Immature natural killer cell (primary cell): ENCODE results near the gene MMP23B. TPM values are rescaled to one million over a fixed set of nuclear protein-coding genes. Genes with fewer than 3 reads are reported as not detected.
A peak's percentile ranks its signal among the peaks of the same experiment; 100 is the strongest.

Experiments used
- DNase-seq, 3 donors: peaks; one replicate each; pipeline ENCODE4 v3.0.0; 2022; ENCODE audit warnings: mixed read lengths in 1 of 3
- H3K27ac Mint-ChIP-seq, 6 donors: one replicate each; pipeline ENCODE4 v1.8.0; 2020; ENCODE audit warnings: mixed read lengths in 6 of 6, mild to moderate bottlenecking in 5 of 6, inconsistent platforms in 4 of 6, moderate library complexity in 3 of 6
- H3K27me3 Mint-ChIP-seq, 3 donors: one replicate each; pipeline ENCODE4 v1.8.0; 2020 to 2021; ENCODE audit warnings: low read depth in 3 of 3, mild to moderate bottlenecking in 3 of 3, mixed read lengths in 3 of 3, moderate library complexity in 3 of 3, inconsistent platforms in 1 of 3
- H3K36me3 Mint-ChIP-seq, 3 donors: one replicate each; pipeline ENCODE4 v1.8.0; 2020; ENCODE audit warnings: mixed read lengths in 3 of 3, inconsistent platforms in 2 of 3, mild to moderate bottlenecking in 2 of 3
- H3K4me1 Mint-ChIP-seq, 2 donors: one replicate each; pipeline ENCODE4 v1.8.0; 2020; ENCODE audit warnings: inconsistent platforms in 2 of 2, mild to moderate bottlenecking in 2 of 2, mixed read lengths in 2 of 2, moderate library complexity in 1 of 2
- H3K4me3 Mint-ChIP-seq, 5 donors: one replicate each; pipeline ENCODE4 v1.8.0; 2020; ENCODE audit warnings: mild to moderate bottlenecking in 5 of 5, mixed read lengths in 5 of 5, inconsistent platforms in 3 of 5, moderate library complexity in 3 of 5
- H3K9me3 Mint-ChIP-seq, 6 donors: one replicate each; pipeline ENCODE4 v1.8.0; 2020; ENCODE audit warnings: mild to moderate bottlenecking in 6 of 6, mixed read lengths in 6 of 6, inconsistent platforms in 4 of 6, moderate library complexity in 3 of 6
- polyA plus RNA-seq, 3 donors: library from polyadenylated mRNA; unstranded; fragments of 300-500 nt; fragmentation: Illumina TruSeq; gene quantifications; one replicate each; pipeline ENCODE4 v1.2.3, GENCODE V29; 2021

MMP23B gene
- polyA plus RNA-seq, 3 donors from 2014 or later = 10.4 to 22.3 (median 12.6) TPM

- DNase-seq = peak; percentile 51 to 63 (median 58)
- H3K9me3 Mint-ChIP-seq = no peaks in the 10 kb centered on the region
- H3K27me3 Mint-ChIP-seq = peaks cover 0 to 3% (median 0%) of the 10 kb centered on the region in 3 donors
- peaks cover 0 to 5% of the 10 kb centered on the region in 2 donors for H3K4me1 Mint-ChIP-seq
- H3K36me3 Mint-ChIP-seq = no peaks in the 10 kb centered on the region
- peak overlapping the region; percentile 62 to 72 (median 69) for H3K4me3 Mint-ChIP-seq
- no peak overlapping the region for H3K27ac Mint-ChIP-seq
Observed at GRCh38 chr1:1599030-1599934, 32.7 kb upstream of the MMP23B start.

GRCh38 chr1:1599935-1600860 is 31.8 kb upstream of the MMP23B start, which contains the start of gene FNDC10:
TSS of gene FNDC10 (minus strand) at chr1:1600135. CDS start at chr1:1600015, 120 bp downstream.
- Mint-ChIP-seq H3K9me3 (no peaks in the 10 kb centered on the region), H3K36me3 (no peaks in the 10 kb centered on the region), H3K27me3 (peaks cover 0 to 3% (median 2%) of the 10 kb centered on the region in 3 donors), H3K4me3 (peak within 1 kb of the TSS; percentile 62 to 72 (median 69)), H3K27ac (no peak within 1 kb of the TSS), H3K4me1 (peaks cover 0 to 5% of the 10 kb centered on the region in 2 donors)
- DNase-seq = no peak

- Mint-ChIP-seq H3K9me3 (no peaks in the 10 kb centered on the region), H3K27me3 (peaks cover 0 to 3% (median 2%) of the 10 kb centered on the region in 3 donors), H3K4me1 (peaks cover 0 to 5% of the 10 kb centered on the region in 2 donors), H3K4me3 (peak overlapping the region in 4 of 5 donors; percentile 38 to 70 (median 50)), H3K36me3 (no peaks in the 10 kb centered on the region), H3K27ac (no peak overlapping the region)
- no peak for DNase-seq
Observed at GRCh38 chr1:1600861-1601563, 31.0 kb upstream of the MMP23B start.

GRCh38 chr1:1601564-1602303 is 30.2 kb upstream of the MMP23B start:
- Mint-ChIP-seq H3K9me3 (no peaks in the 10 kb centered on the region), H3K4me1 (peaks cover 0 to 5% of the 10 kb centered on the region in 2 donors), H3K4me3 (no peak overlapping the region), H3K27me3 (peaks cover 0 to 3% (median 2%) of the 10 kb centered on the region in 3 donors), H3K27ac (no peak overlapping the region), H3K36me3 (no peaks in the 10 kb centered on the region)
- DNase-seq = no peak

GRCh38 chr1:1602304-1602967 is 29.5 kb upstream of the MMP23B start:
- Mint-ChIP-seq H3K36me3 (no peaks in the 10 kb centered on the region), H3K4me3 (no peak overlapping the region), H3K27me3 (peaks cover 0 to 3% (median 2%) of the 10 kb centered on the region in 3 donors), H3K27ac (no peak overlapping the region), H3K4me1 (peaks cover 0 to 5% of the 10 kb centered on the region in 2 donors), H3K9me3 (no peaks in the 10 kb centered on the region)
- no peak for DNase-seq

GRCh38 chr1:1602968-1603506 is 28.9 kb upstream of the MMP23B start:
- no peak overlapping the region for H3K4me3 Mint-ChIP-seq
- H3K27me3 Mint-ChIP-seq = peaks cover 0 to 4% (median 2%) of the 10 kb centered on the region in 3 donors
- H3K9me3 Mint-ChIP-seq = no peaks in the 10 kb centered on the region
- H3K4me1 Mint-ChIP-seq = peaks cover 0 to 3% of the 10 kb centered on the region in 2 donors
- H3K27ac Mint-ChIP-seq = no peak overlapping the region
- H3K36me3 Mint-ChIP-seq = no peaks in the 10 kb centered on the region
- no peak for DNase-seq

- DNase-seq = no peak
- Mint-ChIP-seq H3K36me3 (no peaks in the 10 kb centered on the region), H3K27me3 (peaks cover 0 to 5% (median 2%) of the 10 kb centered on the region in 3 donors), H3K4me3 (peak overlapping the region in 1 of 5 donors; percentile 15), H3K4me1 (peaks cover 0 to under 1% of the 10 kb centered on the region in 2 donors), H3K27ac (no peak overlapping the region), H3K9me3 (no peaks in the 10 kb centered on the region)
Observed at GRCh38 chr1:1603671-1604373, 28.2 kb upstream of the MMP23B start.

GRCh38 chr1:1604374-1605033 is 27.5 kb upstream of the MMP23B start:
- no peak for DNase-seq
- Mint-ChIP-seq H3K9me3 (no peaks in the 10 kb centered on the region), H3K27ac (no peak overlapping the region), H3K36me3 (no peaks in the 10 kb centered on the region), H3K4me1 (no peaks in the 10 kb centered on the region), H3K27me3 (peaks cover 0 to 4% (median 2%) of the 10 kb centered on the region in 3 donors), H3K4me3 (no peak overlapping the region)

- no peak overlapping the region for H3K4me3 Mint-ChIP-seq
Observed at GRCh38 chr1:1605034-1605591, 26.9 kb upstream of the MMP23B start.

GRCh38 chr1:1605724-1606123 is 26.2 kb upstream of the MMP23B start:
- Mint-ChIP-seq H3K27ac (no peak overlapping the region), H3K4me1 (no peaks in the 10 kb centered on the region), H3K9me3 (no peaks in the 10 kb centered on the region), H3K27me3 (peaks cover 0 to 4% (median 2%) of the 10 kb centered on the region in 3 donors), H3K4me3 (no peak overlapping the region), H3K36me3 (no peaks in the 10 kb centered on the region)
- DNase-seq = no peak

More at GRCh38 chr1:1605034-1605591, 26.9 kb upstream of the MMP23B start:
- Mint-ChIP-seq H3K36me3 (no peaks in the 10 kb centered on the region), H3K4me1 (no peaks in the 10 kb centered on the region), H3K27ac (no peak overlapping the region), H3K27me3 (peaks cover 0 to 4% (median 2%) of the 10 kb centered on the region in 3 donors), H3K9me3 (no peaks in the 10 kb centered on the region)
- no peak for DNase-seq

- no peaks in the 10 kb centered on the region for H3K9me3 Mint-ChIP-seq
- no peak overlapping the region for H3K4me3 Mint-ChIP-seq
- DNase-seq = no peak
- no peaks in the 10 kb centered on the region for H3K4me1 Mint-ChIP-seq
- H3K27me3 Mint-ChIP-seq = peaks cover 0 to 4% (median 2%) of the 10 kb centered on the region in 3 donors
- H3K36me3 Mint-ChIP-seq = no peaks in the 10 kb centered on the region
- no peak overlapping the region for H3K27ac Mint-ChIP-seq
Observed at GRCh38 chr1:1606232-1606631, 25.7 kb upstream of the MMP23B start.
